Measurements from ENCODE around the gene SIGLEC9.
"Not testable (repeated sequence)": the region's sequence is repeated elsewhere in the genome, so short reads cannot be mapped to it uniquely, and the experiment has no call there.

DNA sequence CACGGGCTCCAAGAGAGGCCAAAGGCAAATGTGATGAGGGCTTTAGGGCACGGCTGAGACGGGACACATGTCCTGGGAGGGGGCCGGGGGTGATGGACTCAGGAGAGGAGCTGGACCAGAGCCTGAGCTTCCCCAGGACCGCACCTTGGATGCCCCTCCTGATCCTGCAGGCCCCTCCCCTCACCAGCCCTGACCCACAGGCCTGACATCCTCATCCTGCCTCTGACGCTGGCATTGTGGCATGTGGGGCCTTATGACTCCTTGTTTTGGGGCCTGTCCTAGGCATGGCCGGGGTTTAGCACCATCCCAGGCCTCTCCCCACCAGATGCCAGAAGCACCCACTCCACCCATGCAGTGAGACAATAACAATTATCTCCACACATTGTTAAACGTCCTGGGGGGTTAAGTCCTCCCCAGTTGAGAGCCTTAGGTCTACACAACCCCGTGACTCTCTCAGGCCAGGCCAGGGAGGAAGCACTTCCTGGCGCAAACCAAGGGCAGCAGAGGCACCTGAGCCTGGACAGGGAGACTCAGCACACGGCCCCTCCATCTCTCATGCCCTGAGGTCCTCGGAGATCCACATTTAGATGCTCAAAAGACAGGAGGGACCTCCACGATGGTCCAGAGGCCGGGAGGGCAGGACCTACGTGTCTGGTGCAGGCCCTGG, 18.2 kb downstream of the SIGLEC9 start:
- TF ChIP-seq, protein P1, sequence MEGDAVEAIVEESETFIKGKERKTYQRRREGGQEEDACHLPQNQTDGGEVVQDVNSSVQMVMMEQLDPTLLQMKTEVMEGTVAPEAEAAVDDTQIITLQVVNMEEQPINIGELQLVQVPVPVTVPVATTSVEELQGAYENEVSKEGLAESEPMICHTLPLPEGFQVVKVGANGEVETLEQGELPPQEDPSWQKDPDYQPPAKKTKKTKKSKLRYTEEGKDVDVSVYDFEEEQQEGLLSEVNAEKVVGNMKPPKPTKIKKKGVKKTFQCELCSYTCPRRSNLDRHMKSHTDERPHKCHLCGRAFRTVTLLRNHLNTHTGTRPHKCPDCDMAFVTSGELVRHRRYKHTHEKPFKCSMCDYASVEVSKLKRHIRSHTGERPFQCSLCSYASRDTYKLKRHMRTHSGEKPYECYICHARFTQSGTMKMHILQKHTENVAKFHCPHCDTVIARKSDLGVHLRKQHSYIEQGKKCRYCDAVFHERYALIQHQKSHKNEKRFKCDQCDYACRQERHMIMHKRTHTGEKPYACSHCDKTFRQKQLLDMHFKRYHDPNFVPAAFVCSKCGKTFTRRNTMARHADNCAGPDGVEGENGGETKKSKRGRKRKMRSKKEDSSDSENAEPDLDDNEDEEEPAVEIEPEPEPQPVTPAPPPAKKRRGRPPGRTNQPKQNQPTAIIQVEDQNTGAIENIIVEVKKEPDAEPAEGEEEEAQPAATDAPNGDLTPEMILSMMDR (IDR thresholded peaks at IDR 0.05), result not testable (repeated sequence)
- TF ChIP-seq POLR2A (IDR thresholded peaks at IDR 0.05); EP300 (IDR thresholded peaks at IDR 0.05; ENCODE audit: low read depth); POLR2AphosphoS5 (IDR thresholded peaks at IDR 0.05): not testable (repeated sequence)

Data from transverse colon (tissue), 4 donors.